Fibroblast of mammary gland (primary cell): ENCODE results near the gene CDH13.

ENCODE experiments used
- DNase-seq: peaks from one replicate; pipeline ENCODE4 v3.0.0-alpha.2; 2010; ENCODE audit warnings: low read depth
- H3K4me3 ChIP-seq: 2 replicates; pipeline ENCODE4 v1.5.1; 2011; ENCODE audit warnings: low read depth, mild to moderate bottlenecking, low read length, moderate library complexity; ENCODE audit not compliant: control insufficient read depth
- TF ChIP-seq, protein P1 (sequence below): conservative IDR thresholded peaks from 2 replicates; pipeline ENCODE4 v1.5.1; 2011; ENCODE audit warnings: low read depth, low read length, inconsistent platforms; ENCODE audit not compliant: control insufficient read depth, insufficient read depth

Gene CDH13

DNA sequence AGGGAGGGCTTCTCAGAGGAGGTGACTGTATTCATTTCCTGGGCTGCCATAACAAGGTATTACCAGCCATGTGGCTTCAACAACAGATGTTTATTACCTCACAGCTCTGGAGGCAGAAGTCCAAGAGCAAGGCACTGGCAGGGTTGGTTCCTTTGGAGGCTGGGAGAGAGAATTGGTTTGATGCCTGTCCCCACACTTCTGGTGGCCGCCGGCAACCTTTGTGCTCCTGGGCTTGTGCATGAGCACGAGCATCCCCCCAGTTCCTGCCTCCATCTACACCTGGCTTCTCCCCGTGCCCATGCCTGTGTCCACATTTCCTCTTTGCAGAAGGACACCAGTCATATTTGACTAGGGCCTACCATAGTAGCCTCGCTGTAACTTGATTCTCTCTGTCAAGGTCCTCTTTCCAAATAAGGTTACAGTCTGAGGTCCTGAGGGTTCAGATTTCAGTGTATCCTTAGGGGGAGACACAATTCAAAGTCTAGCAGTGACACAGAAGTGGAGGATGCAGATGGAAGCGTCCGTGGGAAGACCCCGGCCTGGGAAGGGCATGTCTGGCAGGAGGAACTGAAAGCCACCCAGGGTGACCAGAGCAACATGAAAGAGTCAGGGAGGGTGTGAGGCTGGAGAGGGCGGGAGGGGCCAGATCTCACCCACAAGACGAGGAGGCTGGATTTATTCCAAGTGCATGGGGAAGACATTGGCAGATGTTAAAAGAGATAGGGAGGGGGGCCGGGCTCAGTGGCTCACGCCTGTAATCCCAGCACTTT lies 992.8 kb downstream of the CDH13 start:
- no peak overlapping the region for H3K4me3 ChIP-seq
- no peak for DNase-seq

DNA sequence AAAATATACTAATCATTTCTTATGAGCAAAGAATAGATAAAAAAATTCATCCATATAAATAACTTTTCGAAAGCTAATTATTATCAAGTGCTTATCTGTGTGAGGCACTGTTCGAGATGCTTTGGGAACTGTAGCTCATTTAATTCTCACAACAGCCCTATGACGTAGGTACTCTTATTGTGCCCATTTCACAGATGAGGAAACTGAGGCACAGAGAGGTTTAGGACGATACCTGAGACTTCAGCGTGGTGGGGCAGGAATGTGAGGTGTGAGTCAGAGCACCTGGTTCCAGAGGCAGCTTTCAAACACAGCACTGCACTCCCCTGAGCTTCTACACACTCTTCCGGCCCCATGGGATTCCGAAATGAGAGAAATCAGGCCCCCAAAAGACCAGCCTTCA lies 995.2 kb downstream of the CDH13 start:
- H3K4me3 ChIP-seq, result no peak overlapping the region
- no peak for DNase-seq
- TF ChIP-seq, protein P1, sequence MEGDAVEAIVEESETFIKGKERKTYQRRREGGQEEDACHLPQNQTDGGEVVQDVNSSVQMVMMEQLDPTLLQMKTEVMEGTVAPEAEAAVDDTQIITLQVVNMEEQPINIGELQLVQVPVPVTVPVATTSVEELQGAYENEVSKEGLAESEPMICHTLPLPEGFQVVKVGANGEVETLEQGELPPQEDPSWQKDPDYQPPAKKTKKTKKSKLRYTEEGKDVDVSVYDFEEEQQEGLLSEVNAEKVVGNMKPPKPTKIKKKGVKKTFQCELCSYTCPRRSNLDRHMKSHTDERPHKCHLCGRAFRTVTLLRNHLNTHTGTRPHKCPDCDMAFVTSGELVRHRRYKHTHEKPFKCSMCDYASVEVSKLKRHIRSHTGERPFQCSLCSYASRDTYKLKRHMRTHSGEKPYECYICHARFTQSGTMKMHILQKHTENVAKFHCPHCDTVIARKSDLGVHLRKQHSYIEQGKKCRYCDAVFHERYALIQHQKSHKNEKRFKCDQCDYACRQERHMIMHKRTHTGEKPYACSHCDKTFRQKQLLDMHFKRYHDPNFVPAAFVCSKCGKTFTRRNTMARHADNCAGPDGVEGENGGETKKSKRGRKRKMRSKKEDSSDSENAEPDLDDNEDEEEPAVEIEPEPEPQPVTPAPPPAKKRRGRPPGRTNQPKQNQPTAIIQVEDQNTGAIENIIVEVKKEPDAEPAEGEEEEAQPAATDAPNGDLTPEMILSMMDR, result no peak

More for the DNA sequence above, 992.8 kb downstream of the CDH13 start:
- TF ChIP-seq, protein P1, result no peak

DNA sequence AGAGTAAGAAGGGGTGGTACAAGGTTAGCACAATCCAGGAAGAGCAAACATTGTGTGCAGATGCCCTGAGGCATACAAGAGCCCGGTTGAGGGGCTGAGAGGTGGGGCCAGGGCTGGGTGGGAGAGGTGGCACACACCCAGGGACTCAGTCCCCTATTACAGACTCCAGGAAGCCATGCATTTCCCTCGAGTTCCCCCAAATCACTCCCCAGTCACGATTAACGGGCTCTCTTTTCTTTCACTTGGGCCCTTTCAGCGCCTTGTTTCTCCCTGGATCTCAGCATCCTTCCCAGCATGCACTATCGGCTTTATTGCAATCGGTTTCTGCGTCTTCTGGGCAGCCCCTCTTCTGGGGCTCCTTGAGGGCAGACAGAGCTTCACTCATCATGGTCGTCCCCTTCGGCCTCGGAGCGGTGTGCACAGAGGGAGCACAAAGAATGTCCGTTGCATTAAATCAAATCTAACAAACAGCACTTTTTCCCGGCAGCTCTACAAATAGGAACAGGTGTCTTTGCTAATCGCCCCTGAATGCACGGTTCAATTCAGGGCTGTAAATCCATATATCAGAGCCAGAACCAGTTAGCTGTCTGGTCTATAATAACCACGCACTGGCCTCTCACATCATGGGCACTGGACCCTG lies 996.4 kb downstream of the CDH13 start:
- no peak for DNase-seq
- TF ChIP-seq, protein P1, result no peak
- no peak overlapping the region for H3K4me3 ChIP-seq

DNA sequence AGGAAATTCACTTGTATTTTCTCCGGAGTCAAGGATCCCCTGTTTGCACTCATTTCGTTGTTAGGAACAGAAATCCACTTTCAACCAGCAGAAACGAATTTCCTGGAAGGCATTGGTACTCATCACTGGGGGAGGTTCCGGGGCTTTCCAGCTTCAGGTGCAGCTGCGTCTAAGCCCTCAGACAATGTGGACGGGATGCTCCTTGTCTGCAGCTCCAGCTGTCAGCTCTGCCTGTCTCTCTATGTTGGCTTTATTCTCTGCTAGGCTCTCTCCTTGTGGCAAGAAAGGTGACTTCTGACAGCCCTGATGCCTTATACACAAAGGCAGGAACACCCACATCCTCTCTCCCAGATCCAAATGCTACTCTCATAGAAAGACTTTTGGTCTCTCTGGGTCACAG lies 997.1 kb downstream of the CDH13 start:
- no peak for DNase-seq
- TF ChIP-seq, protein P1, result no peak
- no peak overlapping the region for H3K4me3 ChIP-seq

DNA sequence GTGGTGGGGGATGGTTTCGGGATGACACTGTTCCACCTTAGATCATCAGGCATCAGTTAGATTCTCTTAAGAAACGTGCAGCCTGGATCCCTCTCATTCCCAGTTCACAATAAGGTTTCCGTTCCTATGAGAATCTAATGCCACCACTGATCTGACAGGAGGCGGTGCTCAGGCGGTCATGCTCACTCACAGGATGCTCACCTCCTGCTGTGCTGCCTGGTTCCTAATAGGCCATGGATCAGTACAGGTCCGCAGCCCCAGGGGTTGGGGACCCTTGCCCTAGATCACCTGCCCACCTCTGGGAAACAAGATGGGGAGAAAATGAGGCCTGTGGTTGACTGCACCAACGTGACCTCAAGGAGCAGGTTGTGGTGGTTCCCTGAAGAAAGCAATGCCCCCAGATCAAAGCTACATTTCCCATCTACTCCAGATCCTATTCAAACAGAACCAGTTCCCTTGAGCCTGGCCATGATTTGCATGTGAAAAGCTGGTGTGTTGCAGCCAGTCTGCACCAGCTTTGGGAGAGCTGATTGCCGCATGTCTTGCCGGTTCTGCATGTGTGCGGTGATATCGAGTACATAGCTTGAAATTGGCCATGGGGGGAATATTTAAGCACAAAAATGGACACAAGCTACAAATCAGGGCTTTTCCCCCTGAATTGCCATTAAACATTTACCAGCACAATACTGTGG lies 997.8 kb downstream of the CDH13 start:
- DNase-seq, result no peak
- TF ChIP-seq, protein P1, result no peak
- no peak overlapping the region for H3K4me3 ChIP-seq

DNA sequence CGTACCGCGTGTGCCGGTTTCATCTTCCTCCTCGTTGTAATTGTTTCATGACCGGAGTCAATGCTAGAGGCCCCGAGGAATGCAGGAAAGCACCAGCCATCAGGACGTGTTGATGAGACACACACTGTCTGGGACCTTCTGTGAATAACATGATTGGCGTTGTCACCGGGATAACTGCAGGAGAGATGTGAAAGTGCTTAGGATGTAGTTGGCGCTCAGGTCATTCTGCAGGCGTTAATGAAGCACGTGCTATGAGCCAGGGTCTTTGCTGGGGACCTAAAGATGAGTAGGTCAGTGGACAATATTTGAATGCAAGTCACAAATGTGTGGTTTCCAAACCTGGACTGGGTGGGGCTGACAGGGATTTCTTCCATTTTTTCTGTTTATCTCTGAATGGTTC lies 999.4 kb downstream of the CDH13 start:
- no peak for DNase-seq
- TF ChIP-seq, protein P1, result no peak
- H3K4me3 ChIP-seq, result no peak overlapping the region
